HepG2 (cell line): ENCODE measurements around the gene CACNA1D. TPM values are rescaled to one million over a fixed set of nuclear protein-coding genes. Genes with fewer than 3 reads are reported as not detected.

Experiments used
- ATAC-seq: fragments of 200-7000 bp; cut with Tn5 transposase; 3 replicates; pipeline ENCODE4 v1.9.1; 2020; ENCODE audit warnings: mild to moderate bottlenecking, moderate library complexity
- BruUV-seq: library from RNA; stranded (reverse); fragments of 400-500 nt; replicated peaks from 2 replicates; lab custom pipeline; 2021; lab: Mats Ljungman, UMichigan
- CTCF ChIA-PET: fragments of 300-600 bp; formaldehyde crosslinking; extraction: SDS; loops from one replicate; lab custom pipeline; 2021; ENCODE audit warnings: low total read pairs, inconsistent platforms, low intra/inter-chr PET ratio; lab: Yijun Ruan, JAX
- POLR2A ChIA-PET: fragments of 350-600 bp; sonication (Branson Sonifier 250); formaldehyde crosslinking; loops from one replicate; lab custom pipeline; 2020; ENCODE audit warnings: antibody characterized with exemption, inconsistent platforms; lab: Yijun Ruan, JAX
- DNase-seq: peaks from one replicate; pipeline ENCODE4 v3.0.0-alpha.2; 2015; ENCODE audit warnings: low spot score
- FAIRE-seq: peaks from 3 replicates; lab custom pipeline; 2011; peaks lifted over from hg19 to GRCh38; lab: Jason Lieb, UNC
- H2AFZ ChIP-seq: one replicate; pipeline ENCODE4 v1.6.1; 2011; ENCODE audit warnings: low read length, inconsistent platforms
- H3K27ac ChIP-seq: fragments of 300-600 bp; 3 replicates; pipeline ENCODE4 v1.8.0; 2011; ENCODE audit warnings: mixed run types, mild to moderate bottlenecking, mixed read lengths, low read length, inconsistent platforms; ENCODE audit not compliant: insufficient read depth; ENCODE audit errors: extremely low read length
- H3K27me3 ChIP-seq, 2 experiments: fragments of 200-600 bp in 1 of 2; 2 replicates in 1 of 2; 3 replicates in 1 of 2; pipeline versions ENCODE4 v1.6.0 to v1.8.0; 2011; ENCODE audit warnings: low read length in 2 of 2, mild to moderate bottlenecking in 2 of 2, moderate library complexity in 2 of 2, inconsistent platforms in 1 of 2; ENCODE audit not compliant: insufficient read depth in 2 of 2, control insufficient read depth in 1 of 2
- H3K36me3 ChIP-seq, 2 experiments: fragments of 200-600 bp in 1 of 2; replicated peaks in 1 of 2; 2 replicates in 1 of 2; 3 replicates in 1 of 2; pipeline versions ENCODE4 v1.5.1 to v1.8.0; 2011; ENCODE audit warnings: low read length in 2 of 2, inconsistent platforms in 1 of 2; ENCODE audit not compliant: insufficient read depth in 2 of 2, control insufficient read depth in 1 of 2
- H3K4me1 ChIP-seq: 2 replicates; pipeline ENCODE4 v1.5.1; 2012; ENCODE audit warnings: low read length, inconsistent platforms; ENCODE audit not compliant: insufficient read depth
- H3K4me2 ChIP-seq: 2 replicates; pipeline ENCODE4 v1.6.0; 2011; ENCODE audit warnings: low read depth, low read length, inconsistent platforms
- H3K4me3 ChIP-seq, 3 experiments: fragments of 200-600 bp in 1 of 3; sonication (generic), shearing (Covaris generic) in 1 of 3; replicated peaks in 1 of 3; 2 replicates each; pipeline ENCODE4 v1.5.1; 2011 to 2016; ENCODE audit warnings: low read length in 3 of 3, inconsistent platforms in 2 of 3, low read depth in 2 of 3, mild to moderate bottlenecking in 2 of 3, control low read depth in 1 of 3, mixed read lengths in 1 of 3; ENCODE audit not compliant: insufficient read depth in 1 of 3
- H3K79me2 ChIP-seq: one replicate; pipeline ENCODE4 v1.6.1; 2011; ENCODE audit warnings: low read length, inconsistent platforms; ENCODE audit not compliant: insufficient read depth
- H3K9ac ChIP-seq: 2 replicates; pipeline ENCODE4 v1.6.0; 2011; ENCODE audit warnings: mild to moderate bottlenecking, low read depth, low read length, inconsistent platforms; ENCODE audit not compliant: insufficient read depth
- H3K9me3 ChIP-seq: 2 replicates; pipeline ENCODE4 v1.5.1; 2012; ENCODE audit warnings: mild to moderate bottlenecking, low read length
- H4K20me1 ChIP-seq: 2 replicates; pipeline ENCODE4 v1.6.0; 2011; ENCODE audit warnings: inconsistent platforms, mild to moderate bottlenecking, low read length, moderate library complexity; ENCODE audit not compliant: insufficient read depth
- HMGXB4 ChIP-seq, 2 experiments: sonication (generic) in 1 of 2; formaldehyde crosslinking in 1 of 2; IDR thresholded peaks; 2 replicates each; pipeline versions ENCODE4 v1.4.0 to v1.6.1; 2018 to 2020; ENCODE audit warnings: missing genetic modification reagents in 2 of 2, borderline replicate concordance in 1 of 2, low read depth in 1 of 2, mild to moderate bottlenecking in 1 of 2, missing biosample characterization in 1 of 2
- XBP1 ChIP-seq: sonication (generic); formaldehyde crosslinking; IDR thresholded peaks from 2 replicates; pipeline ENCODE4 v1.5.0; 2020; ENCODE audit warnings: missing genetic modification reagents
- ZNF512 ChIP-seq: sonication (generic); formaldehyde crosslinking; IDR thresholded peaks from 2 replicates; pipeline ENCODE4 v1.4.0; 2020; ENCODE audit warnings: mild to moderate bottlenecking, missing genetic modification reagents
- ZNF615 ChIP-seq: sonication (generic); formaldehyde crosslinking; IDR thresholded peaks from 2 replicates; pipeline ENCODE4 v1.5.0; 2020; ENCODE audit warnings: mild to moderate bottlenecking, missing genetic modification reagents, borderline replicate concordance
- ZNF747 ChIP-seq: sonication (generic); formaldehyde crosslinking; IDR thresholded peaks from 2 replicates; pipeline ENCODE4 v1.8.1; 2023; ENCODE audit warnings: missing genetic modification reagents, mild to moderate bottlenecking, borderline replicate concordance
- WGBS: methylation state at CpG from one replicate; pipeline ENCODE4 v1.1.6; 2017; ENCODE audit warnings: low lambda C conversion rate; 5-methylcytosine and 5-hydroxymethylcytosine counted together
- in situ Hi-C: cut with HindIII; loops from 2 replicates; pipeline ENCODE4 v1.10.0; 2017; ENCODE audit warnings: low pct_unique_long_range_greater_than_20kb; ENCODE audit not compliant: extremely low pct_ligation_motif_present
- intact Hi-C: fragments of 100-400 bp; cut with micrococcal nuclease; formaldehyde crosslinking; loops from one replicate; pipeline ENCODE4 v1.10.0; 2022; ENCODE audit not compliant: unreplicated experiment
- polyA plus RNA-seq, 8 experiments: library from polyadenylated mRNA; depleted of rRNA in 3 of 8; stranded (reverse) in 7 of 8; unstranded in 1 of 8; fragments of >200 nt; fragmentation: Illumina TruSeq in 4 of 8; extraction: Trizol in 4 of 8; gene quantifications; 2 replicates each; pipeline versions ENCODE4 v1.2.1 to v1.2.3, GENCODE V29; 2011 to 2016; ENCODE audit warnings: low read depth in 4 of 8, missing spikeins in 1 of 8, mixed read lengths in 1 of 8; ENCODE audit not compliant: insufficient read depth in 1 of 8
- total RNA-seq, 5 experiments: library from RNA; depleted of rRNA; stranded (reverse); fragments of >200 nt; fragmentation: Illumina TruSeq; extraction: Trizol; gene quantifications; 2 replicates each; pipeline ENCODE4 v1.2.3, GENCODE V29; 2016; ENCODE audit warnings: low read depth in 1 of 5

Gene CACNA1D
- total and polyA plus RNA-seq, 2 of the 13 experiments (the other 11 are each of a cell fraction or from before 2014, with no cell fraction given), result 0.26 to 0.38 TPM

GRCh38 chr3:53614307-53614706, 119.9 kb downstream of the CACNA1D start:
- intact Hi-C loops (no loop called here), in situ Hi-C loops (no loop called here)
- Histone ChIP-seq H3K27ac (no peak overlapping the region), H3K4me2 (no peak overlapping the region), H3K9me3 (no peaks in the 10 kb centered on the region), H3K27me3 (no peaks in the 10 kb centered on the region; a peak in 1 of 5 replicates), H4K20me1 (no peaks in the 10 kb centered on the region), H3K4me1 (no peaks in the 10 kb centered on the region), H3K4me3 (no peak overlapping the region), H2AFZ (no peak overlapping the region), H3K36me3 (no peaks in the 10 kb centered on the region), H3K79me2 (no peaks in the 10 kb centered on the region), H3K9ac (no peak overlapping the region)
- CTCF ChIA-PET, result no interaction called here
- POLR2A ChIA-PET, result no interaction called here
- DNase-seq (no peak), FAIRE-seq (no peak), ATAC-seq (no peak)
- BruUV-seq, result no TSS peak
- 44% methylated on average over 5 of the region's 5 CpGs for WGBS
- TF ChIP-seq ZNF615 (CRISPR knock-in tag) (no peak), ZNF512 (CRISPR knock-in tag) (no peak), ZNF747 (no peak), XBP1 (CRISPR knock-in tag) (no peak), HMGXB4 (CRISPR knock-in tag; IDR thresholded peaks at IDR 0.05; ENCODE audit: borderline replicate concordance in 1 of 2, low read depth in 1 of 2) (no peak)
